ELR (cell line): Measurements from ENCODE around the gene POC5.

Source experiments
- DNase-seq: peaks from one replicate; pipeline ENCODE4 v3.0.0-alpha.2; 2015; ENCODE audit warnings: low read depth

POC5 gene

DNA sequence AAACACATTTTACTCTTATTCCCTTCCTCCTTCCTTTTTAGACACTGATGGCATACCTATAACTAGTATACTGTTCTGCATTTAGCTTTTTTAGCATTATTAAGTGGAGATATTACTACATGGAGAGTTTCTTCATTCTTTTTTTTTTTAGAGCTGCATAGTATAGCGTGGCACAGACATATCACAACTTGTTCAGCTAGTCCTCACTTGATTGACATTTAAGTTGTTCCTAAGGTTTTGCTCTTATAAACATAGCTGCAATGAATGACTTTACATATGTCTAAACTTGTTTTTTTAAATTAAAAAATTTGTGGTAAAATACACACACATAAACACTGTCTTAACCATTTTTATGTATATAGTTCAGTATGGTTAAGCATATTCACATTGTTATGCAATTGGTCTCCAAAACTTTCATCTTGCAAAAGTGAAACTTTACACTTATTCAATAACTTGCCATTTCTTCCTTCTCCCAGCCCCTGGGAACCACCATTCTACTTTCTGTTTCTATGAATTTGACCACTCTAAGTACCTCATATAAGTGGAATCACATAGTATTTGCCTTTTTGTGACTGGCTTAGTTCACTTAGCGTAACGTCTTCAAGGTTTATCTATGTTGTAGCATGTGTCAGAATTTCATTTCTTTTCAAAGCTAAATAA, 57.3 kb downstream of the POC5 start:
- no peak for DNase-seq

GRCh38 chr5:75656311-75657003, 60.8 kb downstream of the POC5 start:
- no peak for DNase-seq

GRCh38 chr5:75654693-75655295, 62.4 kb downstream of the POC5 start:
- DNase-seq, result no peak

DNA sequence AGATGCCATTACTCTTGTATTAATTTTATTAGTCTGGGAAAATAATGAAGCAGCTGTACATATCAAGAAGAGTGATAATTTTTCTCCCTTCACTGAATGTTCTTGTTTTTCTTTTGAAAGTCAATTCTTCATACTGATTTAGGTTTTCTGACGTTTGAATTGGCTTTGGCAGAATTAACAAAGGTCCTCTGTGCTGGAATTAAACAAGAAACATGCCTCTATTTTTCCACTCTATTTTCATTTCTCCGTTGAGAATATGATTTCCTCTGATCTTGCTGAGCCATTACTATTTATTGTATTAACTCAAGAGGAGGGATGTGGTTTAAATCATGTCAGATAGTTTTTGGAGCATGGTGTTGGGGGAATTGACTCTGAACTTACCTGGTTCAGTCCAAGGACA, 63.7 kb downstream of the POC5 start:
- DNase-seq, result no peak

GRCh38 chr5:75651575-75652238, 65.5 kb downstream of the POC5 start:
- peak; percentile 65 for DNase-seq

DNA sequence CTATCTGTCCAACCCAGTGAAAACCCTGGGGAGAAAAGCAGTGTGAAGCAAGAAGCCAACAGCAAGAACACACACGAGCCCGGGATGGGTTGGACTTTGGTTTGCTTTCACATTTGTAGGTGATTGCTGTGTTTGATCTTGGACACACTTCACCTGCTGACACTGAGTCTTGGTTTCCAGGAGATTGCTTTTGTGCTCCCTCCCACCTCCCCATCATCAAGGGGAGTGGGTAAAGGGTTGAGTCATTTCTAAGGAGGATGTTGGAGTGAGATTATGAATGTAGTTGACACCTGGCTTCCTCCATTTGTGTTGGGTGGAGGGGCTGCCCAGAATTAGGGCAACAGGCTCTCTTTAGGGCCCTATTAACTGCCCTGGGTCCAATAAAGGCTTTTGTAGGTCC, 68.5 kb downstream of the POC5 start:
- no peak for DNase-seq

GRCh38 chr5:75640826-75641225, 76.4 kb downstream of the POC5 start:
- DNase-seq, result peak; percentile 42

- peak; percentile 89 for DNase-seq
Observed at GRCh38 chr5:75640395-75640794, 76.8 kb downstream of the POC5 start.

GRCh38 chr5:75639535-75640311, 77.5 kb downstream of the POC5 start:
- peak; percentile 8 for DNase-seq

GRCh38 chr5:75637949-75638348, 79.3 kb downstream of the POC5 start:
- DNase-seq, result no peak

DNA sequence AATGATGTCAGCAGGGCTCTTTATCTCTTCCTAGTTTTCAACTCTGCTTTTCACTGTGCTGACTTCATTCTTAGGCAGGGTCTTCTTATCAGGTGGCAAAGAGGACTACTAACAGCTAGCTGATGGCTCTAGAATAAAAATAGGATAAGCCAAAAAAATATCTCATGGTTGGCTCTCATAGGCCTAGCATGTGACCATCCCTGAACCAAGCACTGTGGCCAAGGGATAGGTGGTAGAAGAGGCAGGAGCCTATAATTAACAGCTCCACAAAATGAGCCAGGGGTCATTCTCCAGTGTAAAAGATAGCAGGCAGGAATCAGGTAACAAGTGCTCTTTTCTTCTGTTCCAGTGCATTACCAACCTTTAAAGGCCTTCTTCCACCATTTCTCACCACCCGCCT, 84.9 kb downstream of the POC5 start:
- no peak for DNase-seq

DNA sequence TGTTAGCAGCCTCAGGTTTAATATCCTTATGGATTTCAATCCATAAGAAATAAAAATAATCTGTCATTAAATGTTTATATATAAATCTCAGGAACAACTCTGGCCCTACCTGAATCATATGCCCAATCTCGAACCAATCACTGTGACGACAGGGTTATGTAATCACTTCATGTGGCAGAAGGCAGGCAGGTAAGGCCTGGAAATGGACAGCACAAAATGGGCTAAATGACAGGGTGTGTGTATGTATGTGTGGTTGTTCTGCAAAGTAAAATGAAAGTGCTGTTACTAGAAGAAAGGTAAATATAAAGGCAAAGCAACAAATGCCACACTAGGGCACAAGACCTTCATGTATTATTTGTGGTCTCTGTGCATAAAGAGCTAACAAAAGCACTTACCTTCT, 86.4 kb downstream of the POC5 start:
- no peak for DNase-seq

DNA sequence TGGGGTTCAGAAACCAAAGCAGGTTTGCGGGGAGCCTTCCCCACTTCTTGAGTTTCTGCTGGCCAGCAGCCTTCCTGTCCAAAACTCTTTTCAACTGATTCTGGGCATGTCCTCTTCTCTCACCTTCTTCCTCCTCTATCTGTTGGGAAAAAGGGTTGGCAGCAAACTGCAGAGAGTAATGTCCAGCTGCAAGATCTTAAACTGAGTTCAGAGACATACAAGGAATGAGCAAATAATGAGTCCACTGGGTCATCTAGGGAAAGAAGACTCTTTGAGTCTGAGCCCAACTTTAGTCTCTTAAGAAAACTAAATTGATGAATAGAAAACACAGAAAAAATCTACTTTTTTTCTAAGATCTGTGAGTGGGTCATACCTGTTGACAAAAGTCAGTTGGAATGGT, 89.4 kb downstream of the POC5 start:
- no peak for DNase-seq

- no peak for DNase-seq
Observed at GRCh38 chr5:75626959-75627358, 90.3 kb downstream of the POC5 start.
